GM23338 (cell line): ENCODE measurements around the gene CDH8. TPM values are rescaled to one million over a fixed set of nuclear protein-coding genes. Genes with fewer than 3 reads are reported as not detected.

Experiments used
- CREB1 ChIP-seq: fragments of 250-450 bp; sonication (Bioruptor Pico); IDR thresholded peaks from 2 replicates; pipeline ENCODE4 v1.5.0; 2020; ENCODE audit warnings: low read depth, mild to moderate bottlenecking, moderate library complexity
- ETS1 ChIP-seq: IDR thresholded peaks from 2 replicates; pipeline ENCODE4 v1.6.1; 2016; ENCODE audit warnings: antibody characterized with exemption
- JUNB ChIP-seq: IDR thresholded peaks from one replicate; pipeline ENCODE4 v1.6.1; 2016; ENCODE audit warnings: antibody characterized with exemption; ENCODE audit not compliant: unreplicated experiment
- REST ChIP-seq: IDR thresholded peaks from one replicate; pipeline ENCODE4 v1.6.1; 2018; ENCODE audit warnings: antibody characterized with exemption; ENCODE audit not compliant: unreplicated experiment
- STAT1 ChIP-seq: IDR thresholded peaks from one replicate; pipeline ENCODE4 v1.6.1; 2016; ENCODE audit warnings: antibody characterized with exemption; ENCODE audit not compliant: unreplicated experiment
- ZNF331 ChIP-seq: fragments of 250-450 bp; sonication (Bioruptor Pico); IDR thresholded peaks from 2 replicates; pipeline ENCODE4 v1.5.0; 2020; ENCODE audit warnings: low read depth, mild to moderate bottlenecking, moderate library complexity
- ZNF462 ChIP-seq: fragments of 250-450 bp; sonication (Bioruptor Pico); IDR thresholded peaks from 2 replicates; pipeline ENCODE4 v1.5.0; 2020; ENCODE audit warnings: mild to moderate bottlenecking, moderate library complexity
- polyA plus RNA-seq: library from polyadenylated mRNA; unstranded; fragments of >200 nt; fragmentation: Nextera tagmentation; extraction: Ambion mirVana; gene quantifications from 2 replicates; pipeline ENCODE4 v1.2.1, GENCODE V29; 2016
- total RNA-seq: library from RNA; depleted of rRNA; stranded (reverse); fragments of >200 nt; shearing (Covaris generic); gene quantifications from 2 replicates; pipeline ENCODE4 v1.2.3, GENCODE V29; 2014

The CDH8 gene
- total and polyA plus RNA-seq, 2 experiments from 2014 or later: 10.2 to 11.7 TPM

GRCh38 chr16:62051942-62052341 lies 15.7 kb upstream of the CDH8 start (continued):
- TF ChIP-seq ZNF462 (CRISPR knock-in tag) (no peak), ETS1 (no peak), REST (no peak), ZNF331 (no peak), JUNB (no peak), CREB1 (no peak), STAT1 (no peak)
